Measurements from ENCODE around the gene HIPK3.

- TF ChIP-seq GATA2 (IDR thresholded peaks at IDR 0.05; ENCODE audit: low read depth, low read length): no peak
- no peak for TF ChIP-seq GATA3 (IDR thresholded peaks at IDR 0.05; ENCODE audit: low read depth, low read length)
These were observed 105.1 kb downstream of the HIPK3 start for GRCh38 chr11:33362051-33362910.

Data from SH-SY5Y (cell line).